Aorta (tissue), 5 donors: ENCODE data around the gene RNF32. TPM values are rescaled to one million over a fixed set of nuclear protein-coding genes. Genes with fewer than 3 reads are reported as not detected.

Source experiments
- ATAC-seq: fragments of 200-7000 bp; cut with Tn5 transposase; one replicate; pipeline ENCODE4 v1.9.1; 2022; ENCODE audit warnings: moderate library complexity; ENCODE audit not compliant: low FRiP score
- DNase-seq, 2 donors: peaks; one replicate each; pipeline ENCODE4 v3.0.0-alpha.2; 2020
- H3K27ac ChIP-seq, 2 donors: one replicate each; pipeline ENCODE4 v1.5.1; 2013; ENCODE audit warnings: low read length in 2 of 2, mild to moderate bottlenecking in 2 of 2, moderate library complexity in 2 of 2, control low read depth in 1 of 2, inconsistent platforms in 1 of 2, low read depth in 1 of 2
- H3K27me3 ChIP-seq, 2 donors: one replicate each; pipeline ENCODE4 v1.6.1; 2013; ENCODE audit warnings: control low read depth in 1 of 2, low read length in 1 of 2, mild to moderate bottlenecking in 1 of 2, moderate library complexity in 1 of 2; ENCODE audit not compliant: insufficient read depth in 2 of 2, control insufficient read depth in 1 of 2
- H3K36me3 ChIP-seq, 2 donors: one replicate each; pipeline ENCODE4 v1.6.1; 2013; ENCODE audit warnings: control low read depth in 1 of 2, low read length in 1 of 2, mild to moderate bottlenecking in 1 of 2; ENCODE audit not compliant: insufficient read depth in 2 of 2, control insufficient read depth in 1 of 2
- H3K4me1 ChIP-seq, 2 donors: one replicate each; pipeline ENCODE4 v1.6.1; 2013; ENCODE audit warnings: low read length in 2 of 2, control low read depth in 1 of 2, mild to moderate bottlenecking in 1 of 2, moderate library complexity in 1 of 2; ENCODE audit not compliant: insufficient read depth in 2 of 2, control insufficient read depth in 1 of 2
- H3K4me3 ChIP-seq, 2 donors: one replicate each; pipeline ENCODE4 v1.5.1; 2013; ENCODE audit warnings: low read length in 2 of 2, control low read depth in 1 of 2, mild to moderate bottlenecking in 1 of 2
- H3K9me3 ChIP-seq: one replicate; pipeline ENCODE4 v1.6.1; 2013; ENCODE audit warnings: mild to moderate bottlenecking, low read length; ENCODE audit not compliant: control insufficient read depth
- WGBS, 2 donors: extraction: QIAGEN DNeasy Blood & Tissue Kit; methylation state at CpG; one replicate each; pipeline ENCODE4 v1.1.7; 2013; 5-methylcytosine and 5-hydroxymethylcytosine counted together
- intact Hi-C, 2 donors: fragments of 100-400 bp; cut with DNase I; formaldehyde crosslinking; loops; one replicate each; pipeline versions ENCODE4 v1.14.2 to v1.15.0; 2022
- polyA plus RNA-seq, 2 donors: library from polyadenylated mRNA; stranded (reverse); fragments of 200-250 nt; gene quantifications; one replicate each; pipeline ENCODE4 v1.2.3, GENCODE V29; 2013
- total RNA-seq, 2 donors: library from RNA; stranded (reverse); fragmentation: NEBNext Ultra II Directional; extraction: Animal tissue kit (Norgen Biotek cat#: 25700); gene quantifications; one replicate each; pipeline ENCODE4 v1.2.1, GENCODE V29; 2021
- donor health status: healthy with polysubstance abuse.
- donor health status: Bipolar disorder and iron deficiency.
- donor health status: DM: no; HTN: no; CAD: no.
- donor health status: DM: no; HTN: no; CAD: no.
- donor health status: DM: yes; HTN: yes; CAD: no.

Gene RNF32
- total and polyA plus RNA-seq, 4 donors, result 0.20 to 0.72 TPM; not detected in 2

DNA sequence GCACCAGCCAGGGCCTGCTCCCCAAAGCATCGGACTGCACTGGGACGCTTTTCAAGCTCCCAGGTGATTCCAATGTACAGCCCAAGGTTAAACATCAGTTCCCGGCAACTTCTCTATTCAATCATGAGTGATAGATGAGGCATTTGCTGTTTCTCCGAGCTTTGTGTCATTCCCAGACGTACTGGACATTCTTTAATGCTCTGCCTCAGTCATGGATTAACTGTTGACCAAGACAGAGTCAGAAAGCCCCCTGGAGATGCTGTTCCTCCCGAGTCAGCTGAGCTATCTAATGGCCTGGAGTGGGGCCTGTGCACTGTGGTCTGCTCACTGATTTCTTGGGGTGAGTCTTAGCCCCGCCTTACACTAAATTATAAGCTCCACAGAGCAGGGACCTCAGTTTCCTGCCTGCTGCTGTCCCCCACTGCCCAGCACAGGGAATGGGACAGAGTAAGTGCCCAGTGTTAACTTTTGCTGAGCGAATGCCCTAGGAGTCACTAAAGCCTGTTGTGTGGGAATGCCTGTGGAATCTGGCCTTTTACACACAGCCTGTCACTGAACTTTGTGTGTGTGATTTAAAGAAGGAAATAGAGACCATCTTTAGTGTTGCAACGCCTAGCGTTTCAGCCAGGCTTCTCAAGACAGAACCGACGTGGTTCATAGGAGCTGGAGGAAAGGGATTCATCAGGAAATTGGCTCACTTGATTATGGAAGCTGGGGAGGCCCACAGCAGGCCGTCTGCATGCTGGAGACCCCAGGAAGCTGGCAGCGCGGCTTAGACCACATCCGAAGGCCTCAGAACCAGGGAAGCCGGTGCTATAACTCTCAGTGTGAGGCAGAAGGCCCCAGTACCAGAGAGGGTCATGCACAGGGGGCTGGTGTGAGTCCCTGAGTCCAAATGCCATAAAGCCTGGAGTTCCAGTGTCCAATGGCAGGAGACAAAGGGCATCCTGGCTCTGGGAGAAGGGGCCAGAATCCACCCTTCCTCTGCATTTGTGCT, 29.3 kb upstream of the RNF32 start:
- no peaks in the 10 kb centered on the region for H3K9me3 ChIP-seq
- no peaks in the 10 kb centered on the region for H3K36me3 ChIP-seq
- DNase-seq (no peak), ATAC-seq (no peak)
- intact Hi-C loops, result no loop called here
- no peak overlapping the region for H3K4me3 ChIP-seq
- H3K4me1 ChIP-seq, result no peaks in the 10 kb centered on the region
- H3K27me3 ChIP-seq, result no peaks in the 10 kb centered on the region
- 76 to 78% methylated on average over 17 of the region's 17 CpGs for WGBS, 2 donors
- H3K27ac ChIP-seq, result no peak overlapping the region

DNA sequence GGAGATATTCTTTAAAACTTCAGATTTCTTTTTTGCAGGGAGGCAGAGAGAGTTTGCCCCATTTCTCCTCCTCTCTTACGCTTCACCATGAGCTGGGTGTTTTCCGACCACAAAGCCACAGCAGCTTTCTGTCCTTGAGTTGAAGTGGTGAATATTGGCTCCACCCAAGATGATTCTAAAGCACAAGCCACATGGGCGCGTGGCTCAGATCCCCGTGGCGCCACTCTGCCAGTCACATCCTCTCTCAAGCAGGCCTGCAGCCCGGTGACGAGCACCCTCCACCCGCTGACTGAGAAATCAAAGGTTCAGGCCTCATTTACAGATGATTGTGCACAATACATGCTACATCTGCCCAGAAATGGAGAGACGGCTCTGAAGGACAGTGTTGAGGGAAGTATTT, 27.6 kb upstream of the RNF32 start:
- 90 to 95% methylated on average over 10 of the region's 10 CpGs for WGBS, 2 donors
- H3K4me3 ChIP-seq, result no peak overlapping the region
- intact Hi-C loops, result no loop called here
- DNase-seq (no peak), ATAC-seq (no peak)
- H3K27me3 ChIP-seq, result no peaks in the 10 kb centered on the region
- no peaks in the 10 kb centered on the region for H3K36me3 ChIP-seq
- H3K4me1 ChIP-seq, result no peaks in the 10 kb centered on the region
- no peaks in the 10 kb centered on the region for H3K9me3 ChIP-seq
- H3K27ac ChIP-seq, result no peak overlapping the region

DNA sequence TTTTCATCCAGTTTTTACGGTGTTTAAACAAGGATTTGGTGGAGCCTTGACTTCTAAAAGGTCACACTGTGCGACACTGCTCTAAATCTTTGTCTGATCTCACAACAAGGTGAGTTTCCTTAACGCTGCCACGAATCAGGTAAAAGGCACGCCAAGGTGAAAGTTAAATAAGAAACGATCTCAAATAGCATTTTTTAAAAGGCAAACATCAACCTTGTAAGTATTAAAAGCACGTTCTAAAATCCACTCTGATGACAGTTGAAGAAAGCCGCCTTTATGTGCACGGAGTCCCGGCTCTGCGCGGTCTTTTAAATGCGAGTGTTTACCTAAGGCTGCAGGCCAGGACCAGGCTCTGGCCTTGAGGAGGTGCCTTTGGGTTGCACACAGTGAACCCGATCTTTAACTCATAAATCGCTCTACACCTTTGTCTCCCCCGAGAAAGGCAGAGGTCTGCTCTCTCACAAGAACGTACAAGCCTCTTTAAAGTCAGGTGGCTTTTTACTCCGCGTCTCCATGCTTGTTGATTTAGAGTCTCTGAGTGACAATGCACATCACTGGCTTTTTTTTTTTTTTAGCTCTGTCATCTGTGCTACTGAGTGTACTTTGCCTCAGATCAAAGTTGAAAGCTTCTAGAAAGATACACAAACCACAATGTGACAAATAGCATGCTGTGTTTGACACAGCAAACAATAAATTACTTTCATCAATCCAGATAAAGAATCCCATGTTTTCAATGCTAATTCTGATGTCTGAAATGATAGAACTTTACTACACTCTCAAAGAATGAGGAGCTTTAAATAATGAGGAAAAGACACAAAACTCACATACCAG, 25.9 kb upstream of the RNF32 start:
- 80 to 86% methylated on average over 19 of the region's 19 CpGs for WGBS, 2 donors
- H3K36me3 ChIP-seq, result no peaks in the 10 kb centered on the region
- H3K4me1 ChIP-seq, result no peaks in the 10 kb centered on the region
- no peak overlapping the region for H3K27ac ChIP-seq
- peaks cover 1% of the 10 kb centered on the region for H3K9me3 ChIP-seq
- intact Hi-C loops, result no loop called here
- no peak overlapping the region for H3K4me3 ChIP-seq
- ATAC-seq (no peak), DNase-seq (no peak)
- no peaks in the 10 kb centered on the region for H3K27me3 ChIP-seq

DNA sequence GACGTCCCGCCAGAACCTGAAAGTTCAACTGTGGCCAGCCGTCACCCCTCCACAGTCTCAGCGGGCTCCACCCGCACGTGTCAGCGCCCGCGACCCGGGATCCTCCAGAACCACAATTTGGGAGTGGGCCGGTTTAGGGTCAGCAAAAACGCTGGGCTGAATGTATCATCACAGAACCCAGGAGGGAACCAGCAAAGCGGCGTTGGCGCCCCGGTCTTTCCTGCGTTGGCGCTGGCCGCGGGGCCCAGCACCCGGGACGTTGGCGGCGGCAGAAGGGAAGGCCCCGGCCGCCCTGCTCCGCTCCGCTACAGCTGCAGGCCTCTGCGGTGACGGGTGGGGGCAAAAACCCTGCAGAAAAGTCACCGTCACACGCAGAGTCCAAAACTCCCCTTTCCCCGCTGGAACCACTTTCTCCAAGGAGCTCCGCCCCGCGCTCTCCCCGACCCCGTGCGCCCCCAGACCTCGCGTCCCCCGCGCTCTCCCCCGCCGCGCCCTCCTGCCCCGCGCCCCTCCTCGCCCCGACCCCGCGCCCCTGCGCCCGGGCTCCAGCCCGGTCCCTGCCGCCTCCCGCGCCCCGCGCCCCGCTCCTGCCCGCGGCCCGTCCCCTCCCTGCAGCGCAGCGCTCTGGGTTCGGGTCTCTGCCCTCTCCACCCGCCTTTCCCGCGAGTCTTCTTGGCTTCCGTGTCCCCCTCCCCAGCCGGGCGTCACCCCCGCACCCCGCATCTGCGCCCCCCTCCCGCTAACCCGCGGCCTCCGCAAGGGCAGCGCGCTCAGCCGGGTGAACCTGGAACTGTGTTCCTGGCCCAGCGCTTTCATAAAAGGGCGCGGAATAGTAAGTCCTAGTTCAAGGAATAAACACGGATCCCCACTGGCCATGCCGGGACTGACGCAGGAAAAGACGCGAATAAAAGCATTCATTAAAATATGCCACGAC, 24.0 kb upstream of the RNF32 start:
- 4 to 5% methylated on average over 69 to 92 of the region's 92 CpGs for WGBS, 2 donors
- DNase-seq (no peak), ATAC-seq (no peak)
- no peaks in the 10 kb centered on the region for H3K4me1 ChIP-seq
- H3K27me3 ChIP-seq, result no peaks in the 10 kb centered on the region
- no peaks in the 10 kb centered on the region for H3K36me3 ChIP-seq
- H3K27ac ChIP-seq, result no peak overlapping the region
- peaks cover 1% of the 10 kb centered on the region for H3K9me3 ChIP-seq
- intact Hi-C loops, result no loop called here
- no peak overlapping the region for H3K4me3 ChIP-seq

GRCh38 chr7:156617215-156617614, 23.4 kb upstream of the RNF32 start:
- WGBS, 2 donors, result 75 to 79% methylated on average over 11 of the region's 11 CpGs
- H3K36me3 ChIP-seq, result no peaks in the 10 kb centered on the region
- no peak for ATAC-seq
- intact Hi-C loops, result no loop called here
- no peaks in the 10 kb centered on the region for H3K4me1 ChIP-seq
- H3K4me3 ChIP-seq, result no peak overlapping the region
- DNase-seq, result no peak
- no peak overlapping the region for H3K27ac ChIP-seq
- no peaks in the 10 kb centered on the region for H3K27me3 ChIP-seq
- H3K9me3 ChIP-seq, result peaks cover 1% of the 10 kb centered on the region

DNA sequence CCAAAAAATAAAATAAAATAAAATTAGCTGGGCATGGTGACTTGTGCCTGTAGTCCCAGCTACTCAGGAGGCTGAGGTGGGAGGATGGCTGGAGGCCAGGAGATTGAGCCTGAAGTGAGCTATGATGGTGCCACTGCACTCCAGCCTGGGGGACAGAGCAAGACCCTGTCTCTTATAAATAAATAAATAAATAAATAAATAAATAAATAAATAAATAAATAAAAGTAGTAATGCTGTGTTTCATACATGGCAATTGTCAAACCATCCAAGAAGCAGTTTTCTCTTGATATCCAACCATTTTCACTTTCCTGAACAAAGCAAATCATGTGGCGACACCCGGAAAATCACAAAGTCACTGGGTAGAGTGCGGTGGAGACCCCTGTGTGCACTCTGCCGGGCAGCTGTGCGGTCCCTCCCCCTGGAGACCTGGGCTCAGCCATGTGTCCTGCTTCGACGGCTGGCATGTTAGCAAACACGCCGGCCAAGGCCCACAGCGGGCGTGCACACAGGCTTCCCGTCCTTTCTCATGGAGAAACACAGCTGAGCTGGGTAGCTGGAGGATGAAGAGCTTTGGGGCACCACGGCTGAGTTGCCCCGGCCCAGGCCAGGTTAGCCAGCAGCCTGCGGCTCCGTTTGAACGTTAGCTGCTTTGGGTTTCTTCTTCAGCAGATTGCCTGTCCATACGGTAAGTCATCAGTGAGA, 22.3 kb upstream of the RNF32 start:
- no peak overlapping the region for H3K4me3 ChIP-seq
- H3K9me3 ChIP-seq, result peaks cover 1% of the 10 kb centered on the region
- no peak overlapping the region for H3K27ac ChIP-seq
- no peak for ATAC-seq
- no peak for DNase-seq
- H3K36me3 ChIP-seq, result no peaks in the 10 kb centered on the region
- no peaks in the 10 kb centered on the region for H3K4me1 ChIP-seq
- 86 to 91% methylated on average over 18 of the region's 18 CpGs for WGBS, 2 donors
- no peaks in the 10 kb centered on the region for H3K27me3 ChIP-seq
- intact Hi-C loops, result no loop called here

DNA sequence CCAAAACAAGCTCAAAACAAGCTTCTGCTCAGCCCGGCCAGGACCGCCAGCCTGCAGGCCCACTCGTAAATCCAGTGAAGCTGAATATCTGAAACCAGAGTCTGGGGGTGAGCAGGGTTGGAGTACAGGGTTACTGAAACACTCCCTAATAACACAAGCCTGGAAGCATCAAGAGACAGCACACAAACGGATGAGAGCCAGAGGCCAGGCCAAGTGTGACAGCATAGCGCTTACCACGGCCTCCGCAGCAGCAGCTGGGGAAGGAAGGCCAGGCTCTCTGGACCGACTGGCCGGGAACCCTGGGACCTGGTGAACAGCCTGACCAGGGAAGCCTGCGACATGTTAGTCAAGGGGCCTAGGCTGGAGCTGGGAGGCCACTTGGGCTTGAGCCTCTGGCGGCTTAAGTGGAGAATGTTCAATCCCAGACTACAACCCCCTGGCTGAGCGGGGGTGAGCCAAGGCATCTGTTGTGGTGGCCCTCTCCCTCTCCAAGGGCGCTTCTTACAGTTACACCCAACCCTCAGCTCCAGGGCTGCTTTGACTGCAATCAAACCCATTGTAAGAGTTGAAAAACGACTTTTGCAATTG, 21.7 kb upstream of the RNF32 start:
- peak in 1 of 2 donors; percentile 70 for DNase-seq
- no peak overlapping the region for H3K4me3 ChIP-seq
- H3K9me3 ChIP-seq, result peaks cover 1% of the 10 kb centered on the region
- 84 to 86% methylated on average over 14 of the region's 14 CpGs for WGBS, 2 donors
- no peaks in the 10 kb centered on the region for H3K4me1 ChIP-seq
- no peak for ATAC-seq
- H3K27ac ChIP-seq, result no peak overlapping the region
- H3K27me3 ChIP-seq, result no peaks in the 10 kb centered on the region
- no peaks in the 10 kb centered on the region for H3K36me3 ChIP-seq
- intact Hi-C loops, result no loop called here
